Psoas muscle (tissue), 7 donors: Measurements from ENCODE around the gene ABHD5. TPM values are rescaled to one million over a fixed set of nuclear protein-coding genes. Genes with fewer than 3 reads are reported as not detected.

Source experiments
- polyA plus RNA-seq, 3 donors: library from polyadenylated mRNA; stranded (reverse); fragments of 200-250 nt; gene quantifications; one replicate each; pipeline ENCODE4 v1.2.3, GENCODE V29; 2013
- total RNA-seq, 4 donors: library from RNA; stranded (reverse); fragmentation: NEBNext Ultra II Directional in 2 of 4; extraction: Animal tissue kit (Norgen Biotek cat#: 25700) in 2 of 4; gene quantifications; one replicate each; pipeline versions ENCODE4 v1.2.1 to v1.2.4, GENCODE V29; 2021 to 2023
- donor health status: healthy with polysubstance abuse.
- donor health status: DM: no; HTN: no; CAD: no; lungs with moderate emphysema.
- donor health status: Bipolar disorder and iron deficiency.
- donor health status: healthy.
- donor health status: DM: no; HTN: no; CAD: no.
- donor health status: DM: no; HTN: no; CAD: no.
- donor health status: DM: yes; HTN: yes; CAD: no.

ABHD5 gene
- total and polyA plus RNA-seq, 7 donors = 16.1 to 69.4 (median 29.6) TPM

Other genes starting within 250 kb of the ABHD5 start
- gene ANO10, start 68.9 kb upstream of the ABHD5 start, total RNA-seq = 10 to 100 TPM; 10.3 to 18.8 (median 14.6) TPM
- gene ANO10, start 68.9 kb upstream of the ABHD5 start, polyA plus RNA-seq = 10 to 100 TPM; 11.4 to 16.6 (median 12.0) TPM